H9 (cell line): ENCODE results near the gene MTX1. TPM values are rescaled to one million over a fixed set of nuclear protein-coding genes. Genes with fewer than 3 reads are reported as not detected.

Experiments
- DNase-seq: peaks from one replicate; pipeline ENCODE4 v3.0.0-alpha.2; 2017
- H2AFZ ChIP-seq: one replicate; pipeline ENCODE4 v1.6.1; 2013; ENCODE audit warnings: mild to moderate bottlenecking, low read length, control low read depth, moderate library complexity
- H2AK5ac ChIP-seq: 2 replicates; pipeline ENCODE4 v1.6.1; 2013; ENCODE audit warnings: low read length, control low read depth, mixed read lengths; ENCODE audit not compliant: insufficient read length
- H2BK120ac ChIP-seq: one replicate; pipeline ENCODE4 v1.6.1; 2013; ENCODE audit warnings: low read depth, mild to moderate bottlenecking, low read length, control low read depth, inconsistent platforms; ENCODE audit not compliant: poor library complexity, severe bottlenecking
- H2BK12ac ChIP-seq: 2 replicates; pipeline ENCODE4 v1.6.1; 2013; ENCODE audit warnings: low read length, control low read depth, mixed read lengths, low read depth; ENCODE audit not compliant: insufficient read length
- H2BK15ac ChIP-seq: 2 replicates; pipeline ENCODE4 v1.6.1; 2013; ENCODE audit warnings: low read depth, low read length, control low read depth
- H2BK20ac ChIP-seq: one replicate; pipeline ENCODE4 v1.6.1; 2013; ENCODE audit warnings: low read depth, mild to moderate bottlenecking, low read length, control low read depth, inconsistent platforms; ENCODE audit not compliant: poor library complexity, severe bottlenecking
- H2BK5ac ChIP-seq: 2 replicates; pipeline ENCODE4 v1.6.1; 2013; ENCODE audit warnings: low read length, control low read depth, mixed read lengths; ENCODE audit not compliant: insufficient read length
- H3K14ac ChIP-seq: 2 replicates; pipeline ENCODE4 v1.6.1; 2013; ENCODE audit warnings: low read length, control low read depth; ENCODE audit not compliant: insufficient read depth
- H3K18ac ChIP-seq: 2 replicates; pipeline ENCODE4 v1.6.1; 2013; ENCODE audit warnings: low read depth, mild to moderate bottlenecking, mixed read lengths, low read length, control low read depth; ENCODE audit not compliant: insufficient read length
- H3K23ac ChIP-seq: 2 replicates; pipeline ENCODE4 v1.6.1; 2013; ENCODE audit warnings: low read length, control low read depth, mixed read lengths, low read depth; ENCODE audit not compliant: insufficient read length
- H3K23me2 ChIP-seq: 2 replicates; pipeline ENCODE4 v1.6.1; 2013; ENCODE audit warnings: low read depth, mild to moderate bottlenecking, mixed read lengths, low read length, control low read depth; ENCODE audit not compliant: insufficient read length, poor library complexity, severe bottlenecking
- H3K27ac ChIP-seq: 2 replicates; pipeline ENCODE4 v1.5.1; 2013; ENCODE audit warnings: low read length, control low read depth, mixed read lengths, low read depth; ENCODE audit not compliant: insufficient read length
- H3K27me3 ChIP-seq: 2 replicates; pipeline ENCODE4 v1.6.1; 2013; ENCODE audit warnings: low read length, control low read depth, inconsistent platforms; ENCODE audit not compliant: insufficient read depth
- H3K4ac ChIP-seq: 2 replicates; pipeline ENCODE4 v1.6.1; 2013; ENCODE audit warnings: low read depth, mild to moderate bottlenecking, control low read depth, inconsistent platforms, low read length, moderate library complexity
- H3K4me1 ChIP-seq: 2 replicates; pipeline ENCODE4 v1.6.1; 2013; ENCODE audit warnings: low read length, control low read depth, inconsistent platforms; ENCODE audit not compliant: insufficient read depth
- H3K4me2 ChIP-seq: 2 replicates; pipeline ENCODE4 v1.6.1; 2013; ENCODE audit warnings: low read length, control low read depth, mixed read lengths; ENCODE audit not compliant: insufficient read length, insufficient read depth
- H3K56ac ChIP-seq: 2 replicates; pipeline ENCODE4 v1.6.1; 2013; ENCODE audit warnings: low read depth, mild to moderate bottlenecking, mixed read lengths, low read length, control low read depth; ENCODE audit not compliant: insufficient read length
- H3K79me1 ChIP-seq: 2 replicates; pipeline ENCODE4 v1.6.1; 2013; ENCODE audit warnings: low read depth, mild to moderate bottlenecking, moderate library complexity, low read length, control low read depth, inconsistent platforms; ENCODE audit not compliant: insufficient read depth, poor library complexity, severe bottlenecking
- H3K79me2 ChIP-seq: 2 replicates; pipeline ENCODE4 v1.6.1; 2013; ENCODE audit warnings: low read length, control low read depth, inconsistent platforms; ENCODE audit not compliant: insufficient read depth
- H3K9ac ChIP-seq: 2 replicates; pipeline ENCODE4 v1.6.1; 2013; ENCODE audit warnings: low read length, control low read depth, mixed read lengths; ENCODE audit not compliant: insufficient read length; ENCODE audit errors: extremely low read depth
- H3K9me3 ChIP-seq: one replicate; pipeline ENCODE4 v1.6.1; 2013; ENCODE audit warnings: low read depth, low read length, inconsistent platforms; ENCODE audit not compliant: control insufficient read depth
- H3T11ph ChIP-seq: one replicate; pipeline ENCODE4 v1.6.1; 2013; ENCODE audit warnings: mild to moderate bottlenecking, low read length, control low read depth, inconsistent platforms
- H4K20me1 ChIP-seq: one replicate; pipeline ENCODE4 v1.6.1; 2013; ENCODE audit not compliant: control insufficient read depth, insufficient read length, insufficient read depth
- H4K5ac ChIP-seq: 2 replicates; pipeline ENCODE4 v1.6.1; 2013; ENCODE audit warnings: low read depth, mild to moderate bottlenecking, mixed read lengths, low read length, control low read depth; ENCODE audit not compliant: insufficient read length
- H4K8ac ChIP-seq: replicated peaks from 2 replicates; pipeline ENCODE4 v1.6.1; 2013; ENCODE audit warnings: low read length, control low read depth, mixed read lengths, low read depth; ENCODE audit not compliant: insufficient read length
- H4K91ac ChIP-seq: 2 replicates; pipeline ENCODE4 v1.6.1; 2013; ENCODE audit warnings: low read depth, mild to moderate bottlenecking, moderate library complexity, mixed read lengths, low read length, control low read depth; ENCODE audit not compliant: insufficient read length
- H3K27ac Mint-ChIP-seq, 3 experiments: 2 replicates in 2 of 3; 3 replicates in 1 of 3; pipeline ENCODE4 v1.8.0; 2020 to 2021; ENCODE audit warnings: mixed read lengths in 3 of 3, mild to moderate bottlenecking in 1 of 3, moderate library complexity in 1 of 3
- H3K27me3 Mint-ChIP-seq: 2 replicates; pipeline ENCODE4 v1.8.0; 2021; ENCODE audit warnings: low read depth, mild to moderate bottlenecking, moderate library complexity, mixed read lengths
- H3K36me3 Mint-ChIP-seq, 3 experiments: 2 replicates in 2 of 3; 3 replicates in 1 of 3; pipeline ENCODE4 v1.8.0; 2020 to 2021; ENCODE audit warnings: low read depth in 3 of 3, mixed read lengths in 3 of 3; ENCODE audit not compliant: insufficient read depth in 1 of 3
- H3K4me1 Mint-ChIP-seq, 2 experiments: 2 replicates each; pipeline ENCODE4 v1.8.0; 2020; ENCODE audit warnings: mixed read lengths in 2 of 2
- H3K4me3 Mint-ChIP-seq, 2 experiments: 2 replicates in 1 of 2; 3 replicates in 1 of 2; pipeline ENCODE4 v1.8.0; 2020 to 2021; ENCODE audit warnings: mild to moderate bottlenecking in 2 of 2, mixed read lengths in 2 of 2, moderate library complexity in 1 of 2
- H3K9me3 Mint-ChIP-seq, 2 experiments: 2 replicates in 1 of 2; 3 replicates in 1 of 2; pipeline ENCODE4 v1.8.0; 2020; ENCODE audit warnings: mild to moderate bottlenecking in 2 of 2, mixed read lengths in 2 of 2, moderate library complexity in 1 of 2
- CTCF ChIP-seq: fragments of 200-600 bp; sonication (generic); conservative IDR thresholded peaks from 3 replicates; pipeline ENCODE4 v1.8.0; 2021; ENCODE audit warnings: antibody characterized with exemption, mild to moderate bottlenecking
- WGBS: extraction: QIAGEN DNeasy Blood & Tissue Kit; methylation state at CpG from one replicate; pipeline ENCODE4 v1.1.7; 2013; ENCODE audit warnings: missing lambda C conversion rate, low lambda C conversion rate, mixed read lengths; ENCODE audit not compliant: insufficient read length; ENCODE audit errors: extremely low coverage; 5-methylcytosine and 5-hydroxymethylcytosine counted together
- total RNA-seq: library from RNA; stranded (reverse); gene quantifications from 2 replicates; pipeline ENCODE4 v1.2.1, GENCODE V29; 2021

Gene MTX1
- total RNA-seq, 1 experiment from 2014 or later: 45.0 TPM

- Histone ChIP-seq H4K91ac (no peak overlapping the region), H3K4ac (no peak overlapping the region), H2BK20ac (no peak overlapping the region), H3K27me3 (no peaks in the 10 kb centered on the region), H4K5ac (no peak overlapping the region), H4K8ac (no peak overlapping the region), H4K20me1 (no peaks in the 10 kb centered on the region), H3K4me2 (peak overlapping the region; percentile 67), H3K79me1 (no peaks in the 10 kb centered on the region), H3K9me3 (no peaks in the 10 kb centered on the region), H3T11ph (no peak overlapping the region), H2AFZ (no peak overlapping the region), H3K9ac (no peak overlapping the region), H2BK15ac (no peak overlapping the region), H3K27ac (no peak overlapping the region), H3K23ac (no peak overlapping the region), H3K18ac (no peak overlapping the region), H3K56ac (no peak overlapping the region), H3K23me2 (peaks cover 14% of the 10 kb centered on the region), H2AK5ac (no peak overlapping the region), H3K14ac (no peak overlapping the region), H2BK12ac (no peak overlapping the region), H3K79me2 (no peaks in the 10 kb centered on the region), H3K4me1 (peaks cover 4% of the 10 kb centered on the region; the same call in 1 of the 2 replicates), H2BK120ac (no peak overlapping the region), H2BK5ac (no peak overlapping the region)
- Mint-ChIP-seq H3K9me3 (no peaks in the 10 kb centered on the region), H3K27ac (no peak overlapping the region), H3K4me1 (peaks cover 30 to 32% of the 10 kb centered on the region in 2 experiments), H3K27me3 (no peaks in the 10 kb centered on the region; the same call in 1 of the 2 replicates), H3K4me3 (peak overlapping the region; percentile 73 to 88), H3K36me3 (peaks cover 9 to 27% (median 19%) of the 10 kb centered on the region in 3 experiments)
- no CpG with 5 or more reads among the region's 5 CpGs for WGBS
- no peak for TF ChIP-seq CTCF
- no peak for DNase-seq
These were observed 45.3 kb downstream of the MTX1 start for GRCh38 chr1:155253797-155254196.
